ENCODE data around the gene ZDHHC8. TPM values are rescaled to one million over a fixed set of nuclear protein-coding genes. Genes with fewer than 3 reads are reported as not detected.

ZDHHC8 gene
- total RNA-seq, 2 donors from 2014 or later: 27.9 to 34.1 TPM

GRCh38 chr22:20167643-20168322 lies 36.2 kb downstream of the ZDHHC8 start:
- Histone ChIP-seq H3K27me3 (no peaks in the 10 kb centered on the region), H3K27ac (no peak overlapping the region), H3K9me3 (no peaks in the 10 kb centered on the region), H3K9ac (ENCODE audit: low read depth in 2 of 2, low read length in 2 of 2) (no peak overlapping the region), H3K4me1 (no peaks in the 10 kb centered on the region), H3K4me3 (no peak overlapping the region), H3K36me3 (no peaks in the 10 kb centered on the region)
- DNase-seq: no peak
- no peak for TF ChIP-seq CTCF (IDR thresholded peaks at IDR 0.05)
- intact Hi-C loops (cut with DNase I): no loop called here

GRCh38 chr22:20169253-20169822 lies 37.7 kb downstream of the ZDHHC8 start:
- Histone ChIP-seq H3K4me1 (no peaks in the 10 kb centered on the region), H3K27me3 (no peaks in the 10 kb centered on the region), H3K9ac (ENCODE audit: low read depth in 2 of 2, low read length in 2 of 2) (no peak overlapping the region), H3K27ac (no peak overlapping the region), H3K9me3 (no peaks in the 10 kb centered on the region), H3K36me3 (no peaks in the 10 kb centered on the region), H3K4me3 (no peak overlapping the region)
- no peak for TF ChIP-seq CTCF (IDR thresholded peaks at IDR 0.05)
- intact Hi-C loops (cut with DNase I): no loop called here
- no peak for DNase-seq

GRCh38 chr22:20170170-20170569 lies 38.6 kb downstream of the ZDHHC8 start:
- Histone ChIP-seq H3K27me3 (no peaks in the 10 kb centered on the region), H3K4me1 (no peaks in the 10 kb centered on the region), H3K9me3 (no peaks in the 10 kb centered on the region), H3K4me3 (no peak overlapping the region), H3K27ac (no peak overlapping the region), H3K9ac (ENCODE audit: low read depth in 2 of 2, low read length in 2 of 2) (no peak overlapping the region), H3K36me3 (no peaks in the 10 kb centered on the region)
- intact Hi-C loops (cut with DNase I): no loop called here
- no peak for TF ChIP-seq CTCF (IDR thresholded peaks at IDR 0.05)
- no peak for DNase-seq

GRCh38 chr22:20171288-20172140 lies 39.9 kb downstream of the ZDHHC8 start:
- Histone ChIP-seq H3K4me3 (no peak overlapping the region), H3K27me3 (no peaks in the 10 kb centered on the region), H3K27ac (no peak overlapping the region), H3K9ac (ENCODE audit: low read depth in 2 of 2, low read length in 2 of 2) (no peak overlapping the region), H3K9me3 (no peaks in the 10 kb centered on the region), H3K36me3 (no peaks in the 10 kb centered on the region), H3K4me1 (no peaks in the 10 kb centered on the region)
- TF ChIP-seq CTCF (IDR thresholded peaks at IDR 0.05): no peak
- intact Hi-C loops (cut with DNase I): no loop called here
- DNase-seq: no peak

- Histone ChIP-seq H3K9me3 (no peaks in the 10 kb centered on the region), H3K36me3 (no peaks in the 10 kb centered on the region), H3K9ac (ENCODE audit: low read depth in 2 of 2, low read length in 2 of 2) (no peak overlapping the region), H3K27me3 (no peaks in the 10 kb centered on the region), H3K4me3 (no peak overlapping the region), H3K27ac (no peak overlapping the region), H3K4me1 (no peaks in the 10 kb centered on the region)
- intact Hi-C loops (cut with DNase I): no loop called here
- no peak for DNase-seq
- no peak for TF ChIP-seq CTCF (IDR thresholded peaks at IDR 0.05)
These were observed 40.6 kb downstream of the ZDHHC8 start for GRCh38 chr22:20172141-20172613.
